HG03139 (cell line): ENCODE measurements around the gene TLL1.

ENCODE experiments used
- ATAC-seq: cut with Tn5 transposase; IDR thresholded peaks from one replicate; pipeline ENCODE4 v1.9.1; 2021; ENCODE audit not compliant: unreplicated experiment

Gene TLL1

DNA sequence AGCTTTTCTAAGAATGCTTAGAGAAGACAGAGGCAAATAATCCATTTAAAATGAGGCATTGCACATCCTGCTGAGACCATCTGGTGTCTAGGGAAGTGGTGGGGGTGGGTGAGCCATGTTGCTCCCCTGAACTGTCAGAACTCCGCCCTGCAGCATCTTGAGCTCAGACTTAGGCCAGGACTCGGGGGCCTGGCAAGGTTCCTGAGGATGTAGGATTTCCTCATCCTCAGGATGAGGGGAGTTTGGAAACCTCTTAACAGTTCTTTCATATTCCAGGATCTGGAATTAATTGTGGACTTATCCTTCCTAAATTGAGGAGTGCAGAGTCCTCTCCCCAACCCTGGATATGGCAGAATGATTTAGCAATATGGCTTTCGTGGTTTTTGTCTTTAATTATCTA is 6.6 kb downstream of the TLL1 start:
- ATAC-seq = no peak

DNA sequence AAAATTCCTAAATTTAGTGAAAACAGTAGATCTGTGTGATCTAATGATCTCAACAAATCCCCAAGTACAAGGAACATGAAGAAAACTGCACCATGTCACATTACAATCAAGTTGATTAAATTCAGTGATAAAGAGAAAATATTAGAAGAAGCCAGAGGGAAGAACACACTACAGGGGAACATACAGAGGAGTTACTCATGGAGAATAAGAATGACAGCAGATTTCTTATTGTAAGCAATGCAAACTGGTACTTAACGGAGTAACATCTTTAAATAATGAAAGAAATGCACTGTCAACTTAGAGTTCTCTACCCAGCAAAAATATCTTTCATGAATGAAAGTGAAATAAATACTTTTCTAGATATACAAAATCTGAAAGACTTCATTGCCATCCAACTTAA is 21.1 kb downstream of the TLL1 start:
- ATAC-seq = no peak

DNA sequence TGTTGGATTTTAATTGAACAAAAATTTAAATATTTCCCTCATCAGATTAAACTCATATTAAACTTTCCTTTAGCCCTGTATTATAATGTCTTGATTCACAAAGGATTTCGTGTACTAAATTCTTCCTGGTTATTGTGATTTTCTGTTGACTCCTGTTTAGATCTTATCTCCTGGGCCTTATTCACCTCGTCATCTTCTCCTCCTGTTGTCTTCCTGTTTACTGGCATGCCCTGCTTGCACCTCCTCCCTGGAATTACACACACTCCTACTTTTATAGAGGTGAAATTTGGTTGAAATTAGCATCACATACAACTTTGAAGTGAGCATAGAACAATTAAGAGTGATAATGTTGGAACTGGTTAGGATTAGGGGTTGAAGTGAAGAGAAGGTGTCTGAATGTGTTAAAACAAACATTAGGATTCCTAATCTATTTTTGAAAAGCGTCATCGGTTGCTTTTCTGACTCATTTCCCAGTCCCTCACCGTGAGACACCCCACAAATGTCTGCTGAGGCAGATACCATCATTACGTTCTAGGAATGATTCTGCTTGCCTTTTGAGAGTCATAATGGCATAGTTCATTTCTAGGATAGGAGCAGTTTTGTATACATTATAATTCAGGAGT is 32.5 kb downstream of the TLL1 start:
- ATAC-seq = no peak

DNA sequence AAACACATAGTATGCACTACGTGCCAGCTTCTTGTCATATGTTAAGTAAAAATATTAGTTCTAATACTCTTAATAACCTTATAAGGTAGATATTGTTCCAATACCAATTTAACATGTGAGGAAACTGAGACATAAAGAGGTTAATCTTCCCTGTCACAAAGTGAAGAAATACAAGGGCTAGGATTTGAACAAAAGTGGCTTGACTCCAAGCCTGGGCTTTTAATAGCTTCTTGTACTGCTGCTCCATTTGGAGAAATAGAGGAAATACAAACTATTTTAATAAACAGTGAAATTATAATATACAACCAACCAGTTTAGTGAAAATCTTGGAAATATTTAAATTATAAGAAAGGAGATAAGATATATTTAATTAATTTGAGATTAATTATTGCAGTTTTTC is 33.2 kb downstream of the TLL1 start:
- no peak for ATAC-seq

DNA sequence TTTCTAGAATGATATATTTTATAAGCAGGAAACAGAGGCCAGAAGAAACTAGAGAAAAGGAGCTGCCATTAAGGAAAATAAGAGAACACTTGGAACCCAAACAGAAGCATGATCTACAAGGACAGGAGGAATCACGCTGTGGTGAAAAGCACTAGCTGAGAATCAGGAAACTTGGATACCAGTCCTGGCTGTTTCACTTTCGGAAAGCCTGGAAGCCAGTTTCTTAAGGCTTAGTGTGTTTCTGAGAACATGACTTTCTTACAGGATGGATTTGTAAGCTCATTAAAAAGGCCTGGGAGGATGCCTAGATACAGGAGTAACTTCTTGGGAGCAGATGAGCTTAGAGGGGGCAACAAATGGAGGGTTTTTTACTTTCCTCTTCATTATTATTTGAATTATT is 36.9 kb downstream of the TLL1 start:
- ATAC-seq = no peak

DNA sequence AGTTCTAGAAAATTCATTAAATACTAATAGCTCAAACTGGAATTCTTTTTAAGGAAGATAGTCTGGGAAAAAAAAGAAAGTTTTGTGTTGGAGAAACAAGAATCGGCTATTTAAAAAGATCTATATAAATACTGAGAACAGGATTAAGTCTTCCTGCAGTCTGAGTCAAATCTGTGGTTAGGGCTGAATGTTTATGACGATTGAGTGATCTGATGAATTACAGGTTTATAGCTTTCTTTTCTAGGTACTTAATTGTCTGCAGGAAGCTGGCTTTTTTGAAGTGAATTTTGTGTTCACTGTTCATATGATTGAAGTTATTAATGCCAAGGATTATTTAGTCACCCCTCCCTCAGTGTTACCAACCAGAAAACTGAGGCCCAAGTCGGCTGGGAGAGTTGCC is 42.2 kb downstream of the TLL1 start:
- no peak for ATAC-seq

DNA sequence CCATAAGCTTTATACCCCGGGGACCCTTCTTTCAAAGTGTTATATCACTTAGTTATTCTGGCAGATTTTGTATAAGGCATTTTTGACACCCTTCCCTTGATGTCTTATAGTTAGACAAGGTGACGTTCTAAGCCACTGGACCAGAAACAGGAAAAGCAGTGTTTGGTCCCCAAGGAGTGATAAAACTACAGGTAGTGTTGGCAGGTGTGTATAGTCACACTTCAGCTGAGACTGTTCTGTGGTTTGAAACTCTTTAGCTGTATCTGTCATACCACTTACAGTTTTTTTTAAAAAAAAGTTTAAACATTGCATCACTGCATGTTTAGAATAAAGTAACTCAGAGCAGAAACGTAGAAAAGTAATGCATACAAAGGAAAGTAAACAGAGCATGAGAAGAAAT is 48.5 kb downstream of the TLL1 start:
- no peak for ATAC-seq

DNA sequence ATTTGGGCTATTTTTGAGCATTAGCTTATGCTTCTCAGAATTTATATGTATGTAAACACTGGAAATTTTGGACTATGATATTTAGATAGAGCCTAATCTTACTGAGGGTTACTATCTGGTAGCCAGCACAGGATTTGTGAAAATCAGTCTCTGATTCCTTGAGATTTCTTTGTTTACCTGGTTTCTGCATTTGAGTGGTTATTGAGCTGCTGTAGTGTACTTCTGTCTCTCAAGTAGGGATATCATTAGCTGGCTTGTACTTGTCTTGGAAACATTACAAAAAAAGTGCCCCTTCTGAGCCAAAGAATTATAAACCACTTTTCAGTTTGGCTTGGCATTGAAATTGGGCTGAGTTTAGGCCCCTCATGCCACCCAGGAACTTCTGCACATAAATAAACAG is 49.7 kb downstream of the TLL1 start:
- ATAC-seq = no peak

DNA sequence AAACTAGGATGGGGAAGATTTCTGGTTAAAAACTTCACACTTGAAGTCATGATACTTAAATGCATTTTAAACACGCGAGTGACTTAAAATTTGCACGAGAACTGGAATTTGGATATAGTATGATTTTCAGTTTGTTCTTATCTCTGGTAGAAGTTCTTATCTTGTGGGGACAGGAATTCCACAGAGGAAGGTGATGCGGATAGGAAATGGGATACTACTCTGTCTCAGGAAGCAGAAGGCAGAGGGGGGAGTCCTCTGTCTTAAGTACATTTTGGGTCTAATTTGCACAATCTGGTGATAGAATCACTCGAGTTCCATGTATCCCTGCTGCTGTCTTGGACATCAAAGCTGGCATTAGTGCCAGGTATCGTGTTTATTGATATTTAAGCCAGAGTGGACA is 53.3 kb downstream of the TLL1 start:
- ATAC-seq = no peak

DNA sequence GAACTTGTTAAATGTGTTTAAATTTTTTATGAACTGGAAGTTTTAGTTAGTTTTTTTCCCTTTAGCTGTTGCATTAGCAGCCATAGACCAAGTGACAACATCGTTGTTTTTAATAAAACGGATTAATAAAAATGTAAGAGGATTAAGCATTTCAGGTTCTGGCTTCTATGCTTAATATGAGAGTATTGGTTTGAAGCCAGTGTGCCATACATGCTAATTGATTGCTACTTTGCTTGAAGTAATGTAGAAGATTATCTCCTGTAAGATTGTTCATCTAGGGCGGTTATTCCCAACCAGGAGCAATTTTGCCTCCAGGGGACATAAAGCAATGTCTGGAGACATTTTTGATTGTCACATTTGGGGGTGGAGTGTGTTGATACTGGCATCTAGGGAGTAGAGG is 54.3 kb downstream of the TLL1 start:
- ATAC-seq = no peak

DNA sequence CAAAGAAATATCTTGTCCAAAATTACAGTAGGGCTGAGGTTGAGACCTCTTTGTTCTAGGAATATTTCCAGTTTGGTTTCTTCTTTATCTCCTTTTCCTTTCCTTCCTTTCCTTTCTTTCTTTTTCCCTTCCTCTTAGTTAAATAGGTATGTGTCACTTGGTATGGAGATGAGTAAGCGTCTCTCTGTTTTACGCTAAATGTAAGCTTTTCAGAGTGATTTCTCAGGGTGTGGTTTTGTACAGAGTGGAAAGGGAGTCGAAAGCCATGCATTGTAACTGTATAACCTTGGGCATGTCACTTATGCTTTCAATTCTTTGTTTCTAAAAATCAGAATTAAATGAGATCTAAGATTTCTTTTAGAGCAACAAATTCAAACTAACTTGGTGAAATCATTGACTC is 54.8 kb downstream of the TLL1 start:
- ATAC-seq = no peak

DNA sequence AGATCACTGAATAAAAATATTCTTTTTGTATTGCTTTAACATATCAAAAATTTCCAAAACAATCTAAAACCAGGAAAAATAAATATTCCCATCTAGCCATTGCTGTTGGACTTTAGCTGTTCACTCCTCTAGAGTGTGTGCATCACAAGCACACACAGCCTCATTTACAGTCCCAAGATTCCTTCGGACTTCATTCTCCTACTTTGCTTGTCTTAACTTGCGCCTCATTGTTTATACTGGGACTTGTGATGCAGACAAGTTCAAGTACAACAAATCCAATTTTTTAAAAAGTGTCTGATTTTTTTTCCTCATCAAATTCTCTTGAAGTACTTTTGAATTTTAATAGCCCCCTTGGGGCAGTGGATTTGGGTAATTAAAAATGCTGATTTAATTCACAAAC is 55.6 kb downstream of the TLL1 start:
- no peak for ATAC-seq

DNA sequence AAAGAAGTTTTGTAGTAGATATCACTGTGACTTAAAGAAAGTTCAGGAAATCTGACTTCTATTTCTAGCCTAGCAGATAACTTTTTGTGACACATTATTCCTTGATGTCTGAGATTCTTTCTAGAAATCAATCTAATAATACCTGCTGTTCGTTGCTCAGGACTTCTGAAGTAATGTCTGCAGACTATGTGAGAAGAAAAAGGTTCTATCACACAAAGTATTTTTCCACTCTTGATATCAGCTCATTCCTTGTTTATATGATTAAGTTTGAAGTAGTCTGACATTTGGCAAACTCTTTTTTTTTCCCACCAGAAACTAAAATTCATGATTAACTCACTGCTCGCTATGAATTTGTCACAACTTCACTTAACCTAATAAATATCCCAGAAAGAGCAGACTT is 56.6 kb downstream of the TLL1 start:
- no peak for ATAC-seq

DNA sequence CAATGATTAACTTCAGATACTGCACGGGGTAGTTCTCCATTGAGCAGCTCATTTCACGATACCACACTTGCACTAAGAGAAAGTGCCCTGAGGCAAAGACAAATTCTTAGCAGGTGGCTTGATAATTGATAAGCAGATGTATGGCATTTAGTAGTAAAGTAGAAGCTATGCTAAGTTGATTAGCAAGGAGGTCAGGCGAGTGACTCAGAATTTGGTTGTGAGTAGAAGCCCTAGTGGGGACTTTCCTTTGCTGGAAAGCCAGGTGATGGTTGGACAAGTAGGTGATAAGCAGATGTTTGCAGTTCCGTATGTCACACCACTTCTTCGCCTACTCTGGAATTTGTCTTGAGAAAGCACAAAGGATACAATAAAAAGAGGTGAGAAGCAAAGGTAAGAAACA is 58.7 kb downstream of the TLL1 start:
- no peak for ATAC-seq

DNA sequence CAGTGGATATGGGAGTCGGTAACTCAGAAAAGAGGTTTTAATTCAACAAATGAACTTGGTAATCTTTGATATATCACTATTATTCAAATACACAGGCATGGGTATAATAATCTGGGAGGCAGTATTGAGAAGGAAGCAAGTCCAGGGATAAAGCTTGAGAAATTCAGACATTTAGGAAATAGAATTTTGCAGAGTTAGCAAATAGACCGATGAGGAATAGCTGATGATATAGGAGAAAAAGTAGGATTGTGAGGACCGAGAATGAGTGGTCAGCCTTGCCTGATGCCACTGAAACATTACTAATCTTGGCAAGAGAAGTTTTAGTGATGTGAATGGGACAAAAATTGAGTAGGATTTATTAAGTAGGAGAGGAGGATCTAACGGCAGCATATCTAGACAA is 71.9 kb downstream of the TLL1 start:
- no peak for ATAC-seq

DNA sequence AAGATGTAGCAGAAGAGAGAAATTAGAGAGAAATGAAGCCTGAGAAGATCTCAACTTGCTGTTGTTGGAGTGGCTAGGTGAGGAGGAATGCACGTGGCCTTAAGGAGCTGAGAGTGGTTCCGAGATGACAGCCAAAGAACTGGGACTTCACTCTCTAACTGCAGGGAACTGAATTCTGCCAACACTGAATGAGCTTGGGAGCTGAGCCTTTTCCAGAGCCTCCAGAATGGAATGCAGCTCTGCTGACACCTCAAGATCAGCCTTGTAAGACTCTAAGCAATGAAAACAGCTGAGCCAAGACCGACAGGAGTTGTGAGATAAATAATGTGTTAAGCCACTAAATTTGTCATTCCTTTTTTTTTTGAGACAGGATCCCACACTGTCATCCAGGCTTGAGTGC is 73.0 kb downstream of the TLL1 start:
- ATAC-seq = no peak

DNA sequence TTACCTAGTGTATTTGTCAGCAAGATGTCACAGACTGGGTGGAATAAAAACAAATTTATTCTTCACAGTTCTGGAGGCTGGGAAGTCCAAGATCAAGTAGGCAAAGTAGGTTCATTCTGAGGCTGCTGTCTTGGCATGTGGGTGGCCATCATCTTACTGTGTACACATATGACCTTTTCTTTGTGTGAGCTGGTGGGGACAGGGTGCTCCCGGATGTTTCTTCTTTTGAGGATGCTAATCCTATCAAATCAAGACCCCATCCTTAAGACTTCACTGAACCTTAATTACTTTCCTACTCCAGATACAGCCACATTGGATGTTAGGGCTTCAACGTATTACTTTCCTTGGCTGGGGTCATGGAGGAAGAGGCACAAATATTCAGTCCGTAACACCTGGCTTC is 74.0 kb downstream of the TLL1 start:
- ATAC-seq = no peak

DNA sequence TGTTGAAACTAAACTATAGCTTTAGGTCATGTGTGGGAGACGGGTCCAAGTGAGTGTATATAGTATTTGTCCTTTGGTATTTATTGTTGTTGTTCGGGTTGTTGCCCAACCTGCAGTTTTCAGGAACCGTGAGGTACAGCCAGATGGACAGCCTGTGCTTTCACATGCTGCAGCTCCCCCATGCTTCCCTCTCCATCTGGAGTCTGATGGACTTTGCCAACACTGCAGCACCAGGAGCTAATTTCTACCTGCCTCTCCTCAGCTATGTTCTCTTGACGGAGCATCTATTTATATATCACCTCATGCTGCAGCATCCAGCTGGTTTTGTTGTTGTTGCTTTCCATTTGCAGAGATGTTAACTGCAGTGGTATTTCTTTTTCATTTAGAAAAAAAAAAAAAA is 80.1 kb downstream of the TLL1 start:
- no peak for ATAC-seq

DNA sequence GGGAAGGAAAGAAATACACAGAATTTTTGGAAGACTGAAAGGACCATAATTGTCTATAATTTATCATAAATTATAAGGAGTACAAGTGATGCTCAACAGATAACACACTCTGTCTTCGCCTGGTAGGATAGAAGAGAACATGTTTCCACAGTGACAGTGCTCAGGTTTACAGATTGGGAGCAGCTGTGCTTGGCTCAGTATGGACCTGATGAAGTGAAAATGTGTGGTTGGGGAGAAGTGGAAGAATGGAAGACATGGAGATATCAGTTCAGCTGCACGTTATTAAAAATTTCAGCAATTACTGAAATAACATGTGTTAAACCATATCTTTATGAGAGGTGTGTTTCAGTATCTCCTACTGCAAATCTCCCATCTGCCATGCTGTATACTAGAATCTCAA is 90.6 kb downstream of the TLL1 start:
- no peak for ATAC-seq

DNA sequence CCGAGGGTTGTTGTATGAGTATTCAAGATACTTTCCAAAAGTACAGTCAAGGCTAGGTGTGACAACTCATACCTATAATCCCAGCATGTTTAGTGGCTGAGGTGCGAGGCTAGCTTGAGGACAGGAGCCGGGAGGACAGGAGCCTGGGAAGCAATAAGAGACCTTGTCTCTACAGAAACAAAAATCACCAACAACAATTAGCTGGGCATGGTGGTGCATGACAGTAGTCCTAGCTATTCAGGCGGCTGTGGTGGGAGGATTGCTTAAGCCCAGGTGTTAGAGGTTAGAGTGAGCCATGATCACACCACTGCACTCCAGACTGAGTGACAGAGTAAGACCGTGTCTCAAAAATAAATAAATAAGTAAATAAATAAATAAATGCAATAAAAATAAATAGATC is 91.6 kb downstream of the TLL1 start:
- no peak for ATAC-seq

DNA sequence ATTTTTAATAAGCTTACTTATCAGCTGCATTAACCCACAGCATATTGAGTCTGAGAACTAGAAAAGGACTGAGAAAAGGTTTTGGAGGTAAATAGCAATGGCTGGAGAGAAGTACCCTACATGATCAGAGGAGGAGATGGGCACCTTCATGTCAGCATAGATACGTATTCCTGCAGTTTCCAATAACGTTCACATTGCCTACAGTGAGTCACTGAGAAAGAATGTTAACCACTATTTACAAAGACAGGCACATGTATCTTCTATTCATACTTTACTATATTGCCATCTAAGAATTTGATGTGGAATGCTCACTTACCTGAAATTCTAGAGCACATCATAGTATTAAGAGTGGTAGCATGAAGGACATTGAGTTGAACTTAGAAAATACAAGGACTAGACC is 92.5 kb downstream of the TLL1 start:
- no peak for ATAC-seq

DNA sequence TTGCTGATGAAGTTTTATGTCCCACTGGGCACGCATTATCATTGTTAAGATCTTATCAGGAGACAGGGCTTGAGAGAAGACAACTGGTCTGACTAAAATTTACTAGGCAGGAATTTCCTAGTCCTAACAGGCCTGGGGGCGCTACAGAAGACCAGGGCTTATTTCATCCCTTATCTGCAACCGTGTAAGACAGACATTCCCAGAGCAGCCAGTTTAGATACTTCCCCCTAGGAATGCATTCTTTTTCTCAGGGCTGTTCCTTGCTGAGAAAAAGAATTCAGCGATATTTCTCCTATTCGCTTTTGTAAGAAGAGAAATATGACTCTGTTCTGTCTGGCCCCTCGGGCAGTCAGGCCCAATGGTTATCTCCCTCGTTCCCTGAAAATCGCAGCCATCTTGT is 93.8 kb downstream of the TLL1 start:
- ATAC-seq = no peak

DNA sequence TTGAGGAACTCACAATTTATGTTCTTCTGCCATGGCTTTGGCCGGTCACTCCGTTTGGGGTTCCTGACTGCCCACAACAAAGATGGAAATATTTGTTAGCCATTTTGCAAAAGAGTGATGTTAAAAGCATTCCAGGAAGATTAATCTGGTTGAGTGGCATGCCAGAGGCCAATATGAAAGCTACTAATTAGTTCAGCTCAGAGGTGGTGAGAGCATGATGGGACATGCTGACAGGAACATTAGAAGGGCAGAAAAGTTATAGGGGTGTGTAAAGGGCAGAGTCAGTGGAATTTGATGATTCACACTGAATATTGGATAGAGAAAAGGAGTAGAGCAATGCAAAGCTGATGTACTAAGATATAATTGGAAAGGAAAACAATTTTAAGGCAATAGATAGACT is 94.4 kb downstream of the TLL1 start:
- ATAC-seq = no peak
